HepG2 (cell line): Measurements from ENCODE around the gene DNAJC1. TPM values are rescaled to one million over a fixed set of nuclear protein-coding genes. Genes with fewer than 3 reads are reported as not detected.
A peak's percentile ranks its signal among the peaks of the same experiment; 100 is the strongest.

Experiments
- EP300 ChIP-seq, 3 experiments: sonication (generic) in 1 of 3; formaldehyde crosslinking in 1 of 3; IDR thresholded peaks; 2 replicates each; pipeline versions ENCODE4 v1.5.1 to v1.6.1; 2011 to 2020; ENCODE audit warnings: low read depth in 2 of 3, low read length in 2 of 3, borderline replicate concordance in 1 of 3, improper control_type of control experiment in 1 of 3, mild to moderate bottlenecking in 1 of 3, missing genetic modification reagents in 1 of 3, moderate library complexity in 1 of 3
- FOXP1 ChIP-seq, 2 experiments: fragments of 450-650 bp in 1 of 2; IDR thresholded peaks; 2 replicates each; pipeline ENCODE4 v1.6.1; 2017 to 2018; ENCODE audit warnings: antibody characterized with exemption in 1 of 2
- HNF4G ChIP-seq, 2 experiments: sonication (generic) in 1 of 2; formaldehyde crosslinking in 1 of 2; IDR thresholded peaks; 2 replicates each; pipeline versions ENCODE4 v1.4.0 to v1.6.1; 2011 to 2020; ENCODE audit warnings: borderline replicate concordance in 2 of 2, low read depth in 2 of 2, mild to moderate bottlenecking in 2 of 2, low read length in 1 of 2, missing genetic modification reagents in 1 of 2, moderate library complexity in 1 of 2
- IRF9 ChIP-seq: sonication (generic); formaldehyde crosslinking; IDR thresholded peaks from 2 replicates; pipeline ENCODE4 v1.8.0; 2022; ENCODE audit warnings: missing genetic modification reagents, mild to moderate bottlenecking, borderline replicate concordance
- MEIS2 ChIP-seq: sonication (generic); formaldehyde crosslinking; IDR thresholded peaks from 2 replicates; pipeline ENCODE4 v1.9.0; 2021; ENCODE audit warnings: mild to moderate bottlenecking, missing genetic modification reagents
- NFYB ChIP-seq: sonication (generic); formaldehyde crosslinking; IDR thresholded peaks from 2 replicates; pipeline ENCODE4 v1.4.0; 2020; ENCODE audit warnings: missing genetic modification reagents
- RNF2 ChIP-seq: fragments of 450-650 bp; conservative IDR thresholded peaks from 2 replicates; pipeline ENCODE4 v1.6.1; 2016; ENCODE audit warnings: low read depth
- SIX1 ChIP-seq: sonication (generic); formaldehyde crosslinking; IDR thresholded peaks from 2 replicates; pipeline ENCODE4 v1.4.0; 2020; ENCODE audit warnings: missing genetic modification reagents, borderline replicate concordance
- SP1 ChIP-seq, 2 experiments: fragments of 450-650 bp in 1 of 2; sonication (generic) in 1 of 2; formaldehyde crosslinking in 1 of 2; IDR thresholded peaks; 2 replicates each; pipeline versions ENCODE4 v1.4.0 to v1.6.1; 2016 to 2020; ENCODE audit warnings: missing genetic modification reagents in 1 of 2
- TBP ChIP-seq: sonication (generic); formaldehyde crosslinking; IDR thresholded peaks from 2 replicates; pipeline ENCODE4 v1.5.0; 2020; ENCODE audit warnings: missing genetic modification reagents
- TBX2 ChIP-seq: sonication (generic); formaldehyde crosslinking; IDR thresholded peaks from 2 replicates; pipeline ENCODE4 v1.5.0; 2020; ENCODE audit warnings: missing genetic modification reagents, mild to moderate bottlenecking, borderline replicate concordance
- TCF7L2 ChIP-seq: IDR thresholded peaks from 2 replicates; pipeline ENCODE4 v1.6.1; 2011; ENCODE audit warnings: mild to moderate bottlenecking, low read depth, low read length, moderate library complexity
- THAP9 ChIP-seq: sonication (generic); formaldehyde crosslinking; IDR thresholded peaks from 2 replicates; pipeline ENCODE4; 2020; ENCODE audit warnings: missing genetic modification reagents, mild to moderate bottlenecking, borderline replicate concordance
- ZNF441 ChIP-seq: sonication (generic); formaldehyde crosslinking; IDR thresholded peaks from 2 replicates; pipeline ENCODE4 v1.7.0; 2021; ENCODE audit warnings: missing genetic modification reagents, borderline replicate concordance
- ZNF558 ChIP-seq: sonication (generic); formaldehyde crosslinking; IDR thresholded peaks from 2 replicates; pipeline ENCODE4 v1.9.0; 2022; ENCODE audit warnings: mild to moderate bottlenecking, missing genetic modification reagents, borderline replicate concordance
- ZNF782 ChIP-seq: sonication (generic); formaldehyde crosslinking; IDR thresholded peaks from 2 replicates; pipeline ENCODE4 v1.4.0; 2020; ENCODE audit warnings: missing genetic modification reagents, mild to moderate bottlenecking, borderline replicate concordance
- polyA plus RNA-seq, 8 experiments: library from polyadenylated mRNA; depleted of rRNA in 3 of 8; stranded (reverse) in 7 of 8; unstranded in 1 of 8; fragments of >200 nt; fragmentation: Illumina TruSeq in 4 of 8; extraction: Trizol in 4 of 8; gene quantifications; 2 replicates each; pipeline versions ENCODE4 v1.2.1 to v1.2.3, GENCODE V29; 2011 to 2016; ENCODE audit warnings: low read depth in 4 of 8, missing spikeins in 1 of 8, mixed read lengths in 1 of 8; ENCODE audit not compliant: insufficient read depth in 1 of 8
- total RNA-seq, 5 experiments: library from RNA; depleted of rRNA; stranded (reverse); fragments of >200 nt; fragmentation: Illumina TruSeq; extraction: Trizol; gene quantifications; 2 replicates each; pipeline ENCODE4 v1.2.3, GENCODE V29; 2016; ENCODE audit warnings: low read depth in 1 of 5
- TF ChIP-seq, protein P1 (sequence below): IDR thresholded peaks from 2 replicates; pipeline ENCODE4 v1.4.0; 2020; ENCODE audit warnings: mild to moderate bottlenecking, missing genetic modification reagents

The DNAJC1 gene
- total and polyA plus RNA-seq, 2 of the 13 experiments (the other 11 are each of a cell fraction or from before 2014, with no cell fraction given): 9.9 to 16.6 TPM

- TF ChIP-seq EP300 (IDR thresholded peaks at IDR 0.05; ENCODE audit: low read depth in 2 of 2, low read length in 2 of 2) (peak in 1 of 2 experiments; percentile 68; a peak in 2 of 4 replicates), EP300 (CRISPR knock-in tag; IDR thresholded peaks at IDR 0.05; ENCODE audit: borderline replicate concordance) (no peak), HNF4G (IDR thresholded peaks at IDR 0.05; ENCODE audit: borderline replicate concordance, low read depth, low read length) (peak; percentile 42; the same call in 1 of the 2 replicates), HNF4G (CRISPR knock-in tag; IDR thresholded peaks at IDR 0.05; ENCODE audit: borderline replicate concordance, low read depth) (no peak), SIX1 (CRISPR knock-in tag) (peak; percentile 43; the same call in 1 of the 2 replicates), TBP (CRISPR knock-in tag) (no peak), ZNF441 (CRISPR knock-in tag) (no peak), MEIS2 (no peak), RNF2 (no peak), IRF9 (CRISPR knock-in tag) (no peak), FOXP1 (IDR thresholded peaks at IDR 0.05) (no peak), FOXP1 (CRISPR knock-in tag; IDR thresholded peaks at IDR 0.05) (no peak), ZNF782 (CRISPR knock-in tag) (no peak), NFYB (CRISPR knock-in tag) (no peak), SP1 (IDR thresholded peaks at IDR 0.05) (no peak), SP1 (CRISPR knock-in tag; IDR thresholded peaks at IDR 0.05) (no peak), TCF7L2 (no peak), TBX2 (peak; percentile 46; the same call in 1 of the 2 replicates), ZNF558 (CRISPR knock-in tag) (no peak), THAP9 (no peak)
- TF ChIP-seq, protein P1, sequence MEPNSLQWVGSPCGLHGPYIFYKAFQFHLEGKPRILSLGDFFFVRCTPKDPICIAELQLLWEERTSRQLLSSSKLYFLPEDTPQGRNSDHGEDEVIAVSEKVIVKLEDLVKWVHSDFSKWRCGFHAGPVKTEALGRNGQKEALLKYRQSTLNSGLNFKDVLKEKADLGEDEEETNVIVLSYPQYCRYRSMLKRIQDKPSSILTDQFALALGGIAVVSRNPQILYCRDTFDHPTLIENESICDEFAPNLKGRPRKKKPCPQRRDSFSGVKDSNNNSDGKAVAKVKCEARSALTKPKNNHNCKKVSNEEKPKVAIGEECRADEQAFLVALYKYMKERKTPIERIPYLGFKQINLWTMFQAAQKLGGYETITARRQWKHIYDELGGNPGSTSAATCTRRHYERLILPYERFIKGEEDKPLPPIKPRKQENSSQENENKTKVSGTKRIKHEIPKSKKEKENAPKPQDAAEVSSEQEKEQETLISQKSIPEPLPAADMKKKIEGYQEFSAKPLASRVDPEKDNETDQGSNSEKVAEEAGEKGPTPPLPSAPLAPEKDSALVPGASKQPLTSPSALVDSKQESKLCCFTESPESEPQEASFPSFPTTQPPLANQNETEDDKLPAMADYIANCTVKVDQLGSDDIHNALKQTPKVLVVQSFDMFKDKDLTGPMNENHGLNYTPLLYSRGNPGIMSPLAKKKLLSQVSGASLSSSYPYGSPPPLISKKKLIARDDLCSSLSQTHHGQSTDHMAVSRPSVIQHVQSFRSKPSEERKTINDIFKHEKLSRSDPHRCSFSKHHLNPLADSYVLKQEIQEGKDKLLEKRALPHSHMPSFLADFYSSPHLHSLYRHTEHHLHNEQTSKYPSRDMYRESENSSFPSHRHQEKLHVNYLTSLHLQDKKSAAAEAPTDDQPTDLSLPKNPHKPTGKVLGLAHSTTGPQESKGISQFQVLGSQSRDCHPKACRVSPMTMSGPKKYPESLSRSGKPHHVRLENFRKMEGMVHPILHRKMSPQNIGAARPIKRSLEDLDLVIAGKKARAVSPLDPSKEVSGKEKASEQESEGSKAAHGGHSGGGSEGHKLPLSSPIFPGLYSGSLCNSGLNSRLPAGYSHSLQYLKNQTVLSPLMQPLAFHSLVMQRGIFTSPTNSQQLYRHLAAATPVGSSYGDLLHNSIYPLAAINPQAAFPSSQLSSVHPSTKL (CRISPR knock-in tag): peak; percentile 89
Observed at GRCh38 chr10:21724687-21725367, 278.7 kb downstream of the DNAJC1 start (continued).
